OCI-LY3 (cell line): Measurements from ENCODE around the gene MED15.

Experiments used
- EZH2phosphoT487 ChIP-seq: fragments of 200-600 bp; shearing (Covaris generic); IDR thresholded peaks from 2 replicates; pipeline ENCODE4 v1.6.1; 2018; ENCODE audit warnings: antibody characterized with exemption, mixed run types, low read depth
- TF ChIP-seq, protein P1 (sequence below): fragments of 200-600, 300-600 bp; sonication (generic); IDR thresholded peaks from 2 replicates; pipeline ENCODE4 v1.5.1; 2014; ENCODE audit warnings: antibody characterized with exemption, low read length, low read depth

DNA sequence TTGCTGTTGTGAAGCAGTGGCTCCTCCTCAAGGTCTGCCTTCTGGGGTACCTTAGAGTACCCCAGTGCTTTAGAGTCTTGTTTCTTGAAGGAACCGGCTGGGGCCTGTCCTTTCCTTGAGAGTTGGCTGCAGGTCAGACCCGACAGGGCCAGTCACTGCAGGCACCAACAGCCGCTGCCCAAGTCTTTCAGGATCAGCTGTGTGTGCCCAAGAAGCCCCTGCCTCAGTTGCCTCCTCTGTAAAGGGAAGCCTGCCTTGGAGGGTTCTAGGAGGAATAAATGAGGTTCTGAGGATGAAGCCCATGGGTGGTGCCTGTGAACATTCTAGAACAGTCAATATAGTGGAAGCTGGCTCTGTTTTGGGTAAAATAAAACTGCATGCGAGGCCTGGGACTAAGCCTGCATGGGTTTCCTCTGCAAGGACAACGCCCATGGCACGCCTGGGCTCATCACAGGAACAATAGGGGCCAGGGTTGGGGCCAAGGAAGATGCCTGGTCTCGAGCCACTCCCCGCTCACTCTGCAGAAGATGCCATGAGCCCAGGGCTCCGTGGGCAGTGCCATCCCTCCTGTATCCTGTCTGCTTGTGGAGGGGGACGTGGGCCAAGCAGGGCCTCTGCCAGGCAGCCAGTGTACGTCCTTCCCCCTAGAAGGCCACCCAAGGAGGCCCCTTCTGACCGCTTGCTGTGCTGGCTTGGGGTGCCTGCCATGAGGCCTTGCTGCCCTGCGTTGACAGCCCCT, 81.6 kb downstream of the MED15 start:
- TF ChIP-seq, protein P1, sequence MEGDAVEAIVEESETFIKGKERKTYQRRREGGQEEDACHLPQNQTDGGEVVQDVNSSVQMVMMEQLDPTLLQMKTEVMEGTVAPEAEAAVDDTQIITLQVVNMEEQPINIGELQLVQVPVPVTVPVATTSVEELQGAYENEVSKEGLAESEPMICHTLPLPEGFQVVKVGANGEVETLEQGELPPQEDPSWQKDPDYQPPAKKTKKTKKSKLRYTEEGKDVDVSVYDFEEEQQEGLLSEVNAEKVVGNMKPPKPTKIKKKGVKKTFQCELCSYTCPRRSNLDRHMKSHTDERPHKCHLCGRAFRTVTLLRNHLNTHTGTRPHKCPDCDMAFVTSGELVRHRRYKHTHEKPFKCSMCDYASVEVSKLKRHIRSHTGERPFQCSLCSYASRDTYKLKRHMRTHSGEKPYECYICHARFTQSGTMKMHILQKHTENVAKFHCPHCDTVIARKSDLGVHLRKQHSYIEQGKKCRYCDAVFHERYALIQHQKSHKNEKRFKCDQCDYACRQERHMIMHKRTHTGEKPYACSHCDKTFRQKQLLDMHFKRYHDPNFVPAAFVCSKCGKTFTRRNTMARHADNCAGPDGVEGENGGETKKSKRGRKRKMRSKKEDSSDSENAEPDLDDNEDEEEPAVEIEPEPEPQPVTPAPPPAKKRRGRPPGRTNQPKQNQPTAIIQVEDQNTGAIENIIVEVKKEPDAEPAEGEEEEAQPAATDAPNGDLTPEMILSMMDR = no peak
- TF ChIP-seq EZH2phosphoT487 = no peak
